ENCODE measurements around the gene NSMF. TPM values are rescaled to one million over a fixed set of nuclear protein-coding genes. Genes with fewer than 3 reads are reported as not detected.

The NSMF gene
- total and polyA plus RNA-seq, 2 of the 4 experiments (the other 2 are of a cell fraction) = 7.7 to 40.9 TPM

DNA sequence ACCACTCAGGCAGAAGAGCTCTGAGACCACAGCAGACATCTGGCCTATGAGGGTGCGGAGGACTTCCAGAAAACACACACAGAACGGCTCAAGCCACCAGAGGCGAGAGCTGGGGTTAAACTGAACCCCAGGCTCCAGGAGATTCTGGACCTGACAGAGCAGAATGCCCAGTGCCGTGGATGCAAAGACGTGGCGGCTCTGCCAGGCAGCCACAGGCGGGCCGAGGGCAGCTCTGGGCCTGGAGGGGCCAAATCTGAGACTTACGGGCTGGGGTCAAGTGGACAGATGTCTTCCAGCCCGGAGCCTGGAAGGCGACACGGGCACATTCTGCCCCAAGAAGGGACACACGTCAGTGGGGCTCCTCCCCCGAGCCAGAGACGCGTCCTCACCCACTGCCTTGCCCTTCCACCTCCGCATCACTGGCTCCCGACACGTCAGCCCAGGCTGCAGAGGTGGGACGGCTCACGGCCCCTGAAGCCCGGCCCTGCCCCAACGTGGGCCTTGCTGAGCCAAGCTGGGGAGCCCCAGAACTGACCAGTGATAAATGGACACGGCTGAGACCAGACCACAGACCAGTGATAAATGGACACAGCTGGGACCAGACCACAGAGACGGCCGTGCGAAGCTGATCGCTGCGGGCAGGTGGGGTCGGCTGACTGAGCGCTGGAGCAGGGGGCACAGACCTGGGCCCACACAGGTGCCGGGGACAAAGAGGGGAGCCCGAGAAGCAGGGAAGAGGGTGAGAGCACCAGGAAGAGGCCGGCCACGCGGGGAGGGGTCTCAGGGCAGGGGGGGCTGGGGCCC is 40.9 kb upstream of the NSMF start:
- Histone ChIP-seq H3K4ac (ENCODE audit: low read depth, low read length) (no peak overlapping the region), H3K79me1 (ENCODE audit: low read depth in 1 of 2, low read length in 2 of 2) (no peaks in the 10 kb centered on the region), H3K9me1 (ENCODE audit: insufficient read depth, low read length) (no peaks in the 10 kb centered on the region), H4K91ac (ENCODE audit: insufficient read depth, low read depth, low read length) (no peak overlapping the region), H4K8ac (ENCODE audit: low read depth in 2 of 2, low read length in 2 of 2) (no peak overlapping the region), H4K5ac (ENCODE audit: low read depth, low read length) (no peak overlapping the region), H3K23ac (ENCODE audit: low read depth, low read length) (no peak overlapping the region), H2BK5ac (ENCODE audit: low read depth, low read length, poor library complexity, severe bottlenecking) (no peak overlapping the region), H3K27me3 (ENCODE audit: control insufficient read depth, insufficient read depth, low read length) (peaks cover 2% of the 10 kb centered on the region; the same call in 1 of the 2 replicates), H3K4me3 (ENCODE audit: insufficient read depth, low read depth, low read length) (no peak overlapping the region), H2AK9ac (replicated peaks; ENCODE audit: low read depth, low read length, poor library complexity) (no peak overlapping the region), H2AK5ac (ENCODE audit: low read depth, low read length) (no peak overlapping the region), H2BK15ac (ENCODE audit: low read depth, low read length) (no peak overlapping the region), H3K36me3 (ENCODE audit: control insufficient read depth, insufficient read depth, low read length) (no peaks in the 10 kb centered on the region), H3K9ac (ENCODE audit: low read depth, low read length) (no peak overlapping the region), H4K20me1 (ENCODE audit: insufficient read depth, low read length) (no peaks in the 10 kb centered on the region), H3K56ac (ENCODE audit: extremely low read depth, insufficient read depth, low read length) (no peak overlapping the region), H3K14ac (replicated peaks; ENCODE audit: low read depth, low read length) (no peak overlapping the region), H2BK20ac (ENCODE audit: low read depth, low read length) (no peak overlapping the region), H3K27ac (ENCODE audit: insufficient read depth, low read length) (no peak overlapping the region), H3K18ac (ENCODE audit: low read depth, low read length) (no peak overlapping the region), H3K4me2 (ENCODE audit: low read depth, low read length) (no peak overlapping the region), H3K4me1 (ENCODE audit: control insufficient read depth, insufficient read depth, low read length) (no peaks in the 10 kb centered on the region), H2AFZ (replicated peaks; ENCODE audit: low read length, poor library complexity) (no peak overlapping the region), H3K9me3 (ENCODE audit: control insufficient read depth, insufficient read depth, low read length) (no peaks in the 10 kb centered on the region), H2BK120ac (ENCODE audit: low read depth, low read length) (no peak overlapping the region)
- ATAC-seq (ENCODE audit: low read depth) = no peak
- DNase-seq = no peak
- BruUV-seq (replicated peaks) = no TSS peak
- intact Hi-C loops (cut with micrococcal nuclease) (no loop called here), in situ Hi-C loops (cut with MboI; ENCODE audit: low sequenced_read_pairs) (no loop called here), dilution Hi-C loops (cut with HindIII; ENCODE audit: low sequenced_read_pairs, unreplicated experiment) (no loop called here)
- TF ChIP-seq, protein P1, sequence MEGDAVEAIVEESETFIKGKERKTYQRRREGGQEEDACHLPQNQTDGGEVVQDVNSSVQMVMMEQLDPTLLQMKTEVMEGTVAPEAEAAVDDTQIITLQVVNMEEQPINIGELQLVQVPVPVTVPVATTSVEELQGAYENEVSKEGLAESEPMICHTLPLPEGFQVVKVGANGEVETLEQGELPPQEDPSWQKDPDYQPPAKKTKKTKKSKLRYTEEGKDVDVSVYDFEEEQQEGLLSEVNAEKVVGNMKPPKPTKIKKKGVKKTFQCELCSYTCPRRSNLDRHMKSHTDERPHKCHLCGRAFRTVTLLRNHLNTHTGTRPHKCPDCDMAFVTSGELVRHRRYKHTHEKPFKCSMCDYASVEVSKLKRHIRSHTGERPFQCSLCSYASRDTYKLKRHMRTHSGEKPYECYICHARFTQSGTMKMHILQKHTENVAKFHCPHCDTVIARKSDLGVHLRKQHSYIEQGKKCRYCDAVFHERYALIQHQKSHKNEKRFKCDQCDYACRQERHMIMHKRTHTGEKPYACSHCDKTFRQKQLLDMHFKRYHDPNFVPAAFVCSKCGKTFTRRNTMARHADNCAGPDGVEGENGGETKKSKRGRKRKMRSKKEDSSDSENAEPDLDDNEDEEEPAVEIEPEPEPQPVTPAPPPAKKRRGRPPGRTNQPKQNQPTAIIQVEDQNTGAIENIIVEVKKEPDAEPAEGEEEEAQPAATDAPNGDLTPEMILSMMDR (conservative IDR thresholded peaks at IDR 0.05; ENCODE audit: low read depth, low read length) = no peak
- POLR2A ChIA-PET (ENCODE audit: unreplicated experiment) = no interaction called here
- CTCF ChIA-PET = interaction anchor here (0.6 to 0.7 kb wide), 2 partner anchors 21 to 130 kb away, joined by 4 to 6 read pairs; no protein-coding TSS in a partner anchor
- 82% methylated on average over 20 of the region's 36 CpGs; no CpG with 5 or more reads in 1 of the 2 experiments for WGBS, 2 experiments (ENCODE audit: extremely low coverage in 2 of 2, insufficient read length in 1 of 2)

All from IMR-90 (cell line).